Midbrain (tissue), 1 donor: Measurements from ENCODE around the gene TENM4.

Experiments
- DNase-seq: peaks from one replicate; lab custom pipeline; 2025; lab: John Stamatoyannopoulos, UW

The TENM4 gene

GRCh38 chr11:78699609-78700135 is 741.2 kb downstream of the TENM4 start:
- no peak for DNase-seq

- DNase-seq, result no peak
Measured at GRCh38 chr11:78698612-78699011, 742.2 kb downstream of the TENM4 start.

DNA sequence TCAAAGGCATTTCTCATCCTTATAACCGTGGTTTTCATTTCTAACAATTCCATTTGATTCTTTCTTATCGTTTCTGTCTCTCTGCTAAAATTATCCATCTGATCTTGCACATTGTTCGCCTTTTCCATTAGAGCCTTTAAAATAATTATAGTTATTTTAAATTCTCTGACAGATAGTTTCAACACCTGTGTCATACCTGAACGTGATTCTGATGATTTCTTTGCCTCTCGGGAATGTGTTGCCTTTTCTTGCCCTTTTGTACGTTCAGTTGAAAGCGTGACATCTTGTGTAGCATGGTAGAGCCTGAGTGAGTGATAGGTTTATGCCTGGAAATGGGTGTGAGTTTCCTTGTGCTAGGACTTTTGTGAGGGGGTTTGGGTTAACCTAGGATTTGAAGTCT is 744.7 kb downstream of the TENM4 start:
- DNase-seq, result no peak

DNA sequence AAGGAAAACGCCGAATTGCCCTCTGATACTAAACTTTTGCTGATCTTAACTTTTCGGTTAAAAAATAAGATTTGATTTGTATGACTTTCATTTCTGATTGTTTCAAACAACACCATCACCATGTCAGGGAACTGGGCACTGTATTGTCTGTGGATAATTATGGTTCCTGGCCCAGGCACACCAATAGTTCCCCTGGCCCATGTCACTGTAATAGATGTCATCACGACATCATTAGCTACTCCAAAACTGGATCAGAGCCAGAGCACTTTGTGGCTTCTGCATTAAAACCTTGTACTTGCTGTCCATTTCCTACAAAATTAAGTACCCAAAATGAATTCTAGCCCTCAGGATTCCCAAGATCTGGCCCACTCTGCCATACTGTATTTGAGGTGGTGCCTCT is 746.7 kb downstream of the TENM4 start:
- DNase-seq, result no peak

DNA sequence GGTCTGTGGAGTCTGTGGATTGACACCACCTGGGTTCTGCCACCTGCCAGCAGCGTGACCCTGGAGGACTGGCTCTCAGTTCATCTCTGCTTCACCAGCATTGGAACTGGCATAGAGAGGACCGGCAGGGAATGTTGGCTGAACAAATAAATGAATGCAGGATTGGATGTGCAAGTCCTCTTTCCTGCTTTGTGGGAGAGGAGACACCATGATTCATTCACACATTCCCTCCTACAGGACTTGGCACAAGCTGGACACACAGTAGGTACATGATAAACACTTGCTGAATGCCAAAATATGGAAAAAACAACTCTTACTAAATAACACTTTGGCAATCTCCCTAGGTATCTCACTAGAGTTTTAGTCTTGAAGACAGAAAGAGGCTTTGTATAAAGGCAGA is 749.6 kb downstream of the TENM4 start:
- DNase-seq, result no peak

DNA sequence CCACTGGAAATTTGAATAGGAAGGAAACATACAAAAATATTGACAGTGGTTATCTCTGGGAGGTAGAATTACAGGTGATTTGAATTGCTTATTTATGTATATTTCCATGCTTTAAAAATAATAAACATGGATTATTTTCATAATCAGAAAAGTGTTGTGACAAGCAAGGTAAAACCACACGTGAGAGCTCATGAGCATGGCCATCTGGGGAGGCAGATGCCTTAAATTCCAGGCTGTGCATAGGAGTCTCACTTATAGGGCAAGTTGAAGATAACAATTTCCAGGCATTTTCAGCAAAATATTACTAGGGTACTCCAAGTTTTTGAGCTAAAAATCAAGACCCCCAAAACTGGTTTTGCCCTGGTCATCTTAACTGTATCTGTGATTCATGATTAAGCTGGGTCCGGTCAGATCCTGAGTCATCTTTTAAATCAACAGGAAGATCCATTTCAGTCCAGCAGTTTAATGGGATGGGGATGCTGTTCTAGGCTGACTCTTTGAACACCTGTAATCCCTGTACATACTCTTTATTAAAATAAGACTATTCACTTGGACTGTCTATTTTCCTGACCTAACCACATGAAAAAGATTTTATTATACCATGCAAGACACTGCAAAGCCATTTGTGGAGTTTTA is 750.4 kb downstream of the TENM4 start:
- no peak for DNase-seq

DNA sequence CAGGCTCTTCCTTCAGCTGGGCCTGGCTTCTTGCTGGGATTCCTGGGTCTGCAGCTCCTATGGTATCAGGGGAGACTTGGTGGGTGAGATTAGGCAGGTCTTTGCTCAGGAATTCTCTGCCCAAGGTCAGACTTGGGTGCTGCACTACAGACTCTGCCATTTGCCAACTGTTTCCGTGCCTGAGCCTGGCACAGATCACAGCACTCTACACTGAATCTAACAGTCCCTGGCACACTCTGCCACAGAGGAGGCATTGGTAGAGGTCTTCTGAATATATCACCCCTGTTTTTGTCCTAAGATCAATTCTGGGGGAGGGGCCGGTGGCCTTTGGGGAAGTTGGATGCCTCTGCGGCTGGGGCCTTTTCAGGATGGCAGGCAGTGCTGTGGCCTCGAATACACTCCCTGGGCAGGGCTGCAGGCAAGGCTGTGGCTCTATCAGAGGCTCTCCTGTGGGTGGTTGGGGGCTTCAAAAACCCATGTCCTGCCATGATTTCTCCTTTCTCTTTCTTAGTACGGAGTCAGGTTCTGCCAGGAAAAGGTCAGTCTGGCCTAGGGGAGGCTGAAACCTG is 751.2 kb downstream of the TENM4 start:
- no peak for DNase-seq

DNA sequence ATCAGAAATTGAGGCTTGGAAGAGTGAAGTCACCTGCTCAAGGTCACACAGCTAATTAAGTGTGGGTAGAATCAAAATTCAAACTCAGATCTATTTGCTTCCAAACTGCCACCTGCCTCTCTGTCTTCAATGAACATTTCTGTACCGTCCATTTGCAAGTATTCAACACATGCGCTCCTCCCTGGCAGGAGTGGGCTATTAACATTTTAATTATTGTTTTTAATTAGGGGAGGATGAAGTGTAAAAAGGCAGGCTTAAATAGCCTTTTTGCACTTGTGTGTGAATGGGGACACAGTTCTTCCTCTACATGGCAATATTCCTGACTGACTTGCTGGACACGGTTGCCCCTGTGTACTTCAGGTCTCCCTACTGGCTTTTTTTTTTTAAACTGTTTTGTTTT is 751.7 kb downstream of the TENM4 start:
- DNase-seq, result no peak

DNA sequence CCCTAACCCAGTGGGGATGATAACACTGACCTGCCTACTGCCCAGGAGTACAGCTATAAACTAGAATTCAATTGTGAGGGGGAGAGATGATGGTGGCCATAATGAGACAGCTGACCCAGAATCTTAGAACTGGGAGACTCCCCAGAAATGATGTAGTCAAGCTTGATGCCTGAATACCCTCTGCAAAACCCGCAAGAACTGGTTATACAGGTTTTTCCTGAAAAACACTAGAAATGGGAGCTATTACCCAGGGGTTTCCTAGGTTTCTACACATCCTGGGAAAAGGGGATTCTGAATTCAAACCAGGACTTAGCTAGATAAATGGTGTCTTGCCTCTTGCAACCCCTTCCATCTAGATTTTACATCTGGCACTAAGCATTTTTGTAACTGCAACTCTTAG is 752.4 kb downstream of the TENM4 start:
- no peak for DNase-seq

DNA sequence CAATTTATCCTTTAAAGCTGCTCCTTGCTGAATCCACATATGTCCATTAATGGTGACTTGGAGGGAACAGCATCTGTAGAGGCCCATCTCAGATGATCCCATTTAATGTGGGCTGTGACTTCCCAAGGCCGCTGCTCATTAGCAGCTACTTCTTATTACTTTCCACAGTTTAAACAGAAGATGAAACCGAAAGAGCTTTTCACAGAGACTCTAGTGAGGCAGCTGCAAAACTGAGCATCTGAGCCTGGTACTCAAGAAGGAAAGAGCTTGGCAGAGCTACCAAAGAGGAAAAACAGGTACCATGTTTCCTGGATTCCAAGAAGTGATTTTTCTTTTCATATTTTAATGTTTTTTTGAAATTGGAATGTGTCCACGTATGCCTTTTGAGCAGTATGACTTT is 755.7 kb downstream of the TENM4 start:
- DNase-seq, result no peak

DNA sequence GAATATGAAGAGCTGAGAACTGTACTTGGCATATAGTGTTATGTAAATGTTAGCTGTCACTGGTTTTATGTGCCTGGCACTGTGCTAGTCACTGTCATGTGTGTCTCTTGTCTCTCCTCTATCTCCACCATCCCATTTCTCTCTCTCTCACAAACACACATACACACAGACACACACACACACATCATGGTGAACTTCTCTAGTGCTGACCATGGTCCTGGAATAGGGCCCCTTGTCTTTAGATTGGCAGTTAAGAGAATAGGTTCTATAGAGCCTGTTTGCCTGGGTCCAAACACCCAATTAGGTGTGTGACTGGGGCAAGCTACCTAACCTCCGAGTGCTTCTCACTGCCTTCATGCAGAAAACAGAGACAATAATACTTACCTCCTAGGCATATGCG is 756.5 kb downstream of the TENM4 start:
- DNase-seq, result no peak

- no peak for DNase-seq
Measured at GRCh38 chr11:78683774-78684173, 757.1 kb downstream of the TENM4 start.

DNA sequence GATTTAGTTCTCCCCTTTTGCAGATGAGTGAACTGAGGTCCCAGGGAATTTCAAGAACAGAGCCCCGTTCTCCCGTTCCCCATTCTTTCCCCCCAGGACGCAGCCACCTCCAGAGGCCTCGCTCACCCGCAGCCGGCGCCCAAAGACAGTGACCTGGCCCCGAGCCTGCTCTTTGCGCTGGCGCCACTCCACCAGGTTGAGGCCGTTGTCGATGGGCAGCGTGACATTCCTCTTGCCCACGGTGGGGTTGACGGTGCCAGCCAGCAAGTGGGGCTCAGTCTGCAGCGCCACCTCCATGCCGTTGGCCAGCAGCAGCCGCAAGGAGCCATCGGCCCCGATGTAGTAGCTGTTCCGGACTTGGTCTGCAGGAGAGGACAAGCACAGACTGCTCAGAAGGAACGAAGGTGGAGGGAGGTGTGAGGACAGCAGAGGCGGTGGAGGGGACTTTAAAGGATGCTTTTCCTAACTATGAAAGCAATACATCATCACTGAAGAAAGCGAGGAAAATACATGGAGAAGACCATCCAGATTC is 764.7 kb downstream of the TENM4 start:
- DNase-seq, result no peak

GRCh38 chr11:78672850-78673620 is 767.8 kb downstream of the TENM4 start:
- DNase-seq, result no peak

DNA sequence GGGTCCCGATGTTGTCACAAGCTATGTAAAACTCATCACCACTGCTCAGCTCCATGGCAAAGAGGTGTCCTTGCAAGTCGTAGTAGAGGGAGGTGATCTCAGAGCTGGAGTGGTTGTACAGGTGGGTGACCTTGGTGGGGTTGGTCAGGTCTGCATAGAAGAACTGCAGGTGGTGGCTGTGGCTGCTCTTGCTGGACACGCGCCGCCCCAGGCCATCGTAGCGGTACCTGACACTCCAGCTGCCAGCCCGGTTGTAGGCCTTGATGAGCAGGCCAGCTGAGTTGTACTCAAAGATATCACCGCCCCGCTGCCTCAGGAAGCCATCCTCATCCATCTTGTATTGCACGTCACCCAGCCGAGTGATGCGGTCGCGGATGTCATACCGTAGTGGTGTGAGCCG is 771.6 kb downstream of the TENM4 start:
- no peak for DNase-seq

GRCh38 chr11:78667461-78667860 is 773.4 kb downstream of the TENM4 start:
- DNase-seq, result no peak

DNA sequence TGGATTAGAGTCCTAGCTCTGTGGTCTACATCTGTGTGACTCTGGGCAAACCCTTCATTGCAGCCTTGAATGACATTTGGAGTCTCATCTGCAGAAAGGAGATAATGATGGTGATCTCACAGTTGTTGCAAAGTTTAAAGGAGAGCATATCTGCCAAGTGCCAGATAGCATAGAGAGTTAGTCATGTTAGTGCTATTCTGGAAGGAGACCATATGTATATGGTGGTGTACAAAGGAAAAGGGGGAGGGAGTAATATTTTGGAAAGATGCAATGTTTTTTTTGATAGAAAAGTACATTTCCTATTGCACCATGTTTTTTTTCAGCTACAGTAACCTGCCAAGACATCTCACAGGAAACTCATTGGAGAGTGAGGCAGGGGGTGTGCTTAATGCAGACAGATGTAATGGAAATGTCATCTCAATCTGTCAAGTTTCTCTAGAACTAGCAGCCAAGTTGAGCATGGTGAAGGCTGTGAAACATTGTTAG is 774.1 kb downstream of the TENM4 start:
- DNase-seq, result no peak

DNA sequence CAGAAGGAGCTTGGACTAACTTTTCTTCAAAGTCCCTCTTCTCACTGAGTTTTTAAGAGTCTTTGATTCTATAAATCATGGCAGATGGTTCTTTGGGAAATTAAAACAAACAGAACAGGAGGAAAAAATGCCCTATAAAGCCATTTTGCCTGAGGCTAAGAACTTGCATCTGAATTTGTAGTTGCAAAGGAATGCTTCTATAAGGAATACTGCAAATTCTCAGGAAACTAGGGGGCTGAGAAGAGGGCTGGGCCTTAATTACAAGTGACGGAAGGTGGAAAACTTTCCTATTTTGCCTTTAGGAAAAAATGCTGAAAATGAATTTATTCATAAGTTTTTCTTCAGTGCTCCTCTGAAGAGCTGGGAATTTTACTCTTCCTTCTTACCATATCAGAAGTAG is 776.2 kb downstream of the TENM4 start:
- DNase-seq, result no peak

GRCh38 chr11:78662811-78663210 is 778.0 kb downstream of the TENM4 start:
- DNase-seq, result no peak

GRCh38 chr11:78660471-78660870 is 780.4 kb downstream of the TENM4 start:
- no peak for DNase-seq

GRCh38 chr11:78659326-78660270 is 781.2 kb downstream of the TENM4 start:
- no peak for DNase-seq
